IMR-90 (cell line): ENCODE data around the gene SIGLEC7. TPM values are rescaled to one million over a fixed set of nuclear protein-coding genes. Genes with fewer than 3 reads are reported as not detected.

Source experiments
- ATAC-seq: fragments of 200-7000 bp; cut with Tn5 transposase; 2 replicates; pipeline ENCODE4 v1.9.1; 2020; ENCODE audit warnings: low read depth, mild to moderate bottlenecking, moderate library complexity
- BruUV-seq: library from RNA; stranded (reverse); fragments of 400-500 nt; replicated peaks from 2 replicates; lab custom pipeline; 2021; lab: Mats Ljungman, UMichigan
- CTCF ChIA-PET: fragments of 300-600 bp; formaldehyde crosslinking; extraction: SDS; loops from one replicate; lab custom pipeline; 2021; ENCODE audit warnings: antibody characterized with exemption; lab: Yijun Ruan, JAX
- POLR2A ChIA-PET: fragments of 300-600 bp; sonication (Branson Sonifier 250); formaldehyde crosslinking; loops from one replicate; lab custom pipeline; 2022; ENCODE audit warnings: antibody characterized with exemption; ENCODE audit not compliant: unreplicated experiment; lab: Charles Lee
- DNase-seq: peaks from one replicate; pipeline ENCODE4 v3.0.0; 2013
- H2AFZ ChIP-seq: replicated peaks from 2 replicates; pipeline ENCODE3; 2013; ENCODE audit warnings: low read length, mild to moderate bottlenecking; ENCODE audit not compliant: poor library complexity
- H2AK5ac ChIP-seq: 2 replicates; pipeline ENCODE4 v1.6.1; 2013; ENCODE audit warnings: low read depth, low read length, inconsistent platforms
- H2AK9ac ChIP-seq: replicated peaks from 2 replicates; pipeline ENCODE3; 2013; ENCODE audit warnings: mild to moderate bottlenecking, low read depth, low read length, moderate library complexity; ENCODE audit not compliant: poor library complexity
- H2BK120ac ChIP-seq: 2 replicates; pipeline ENCODE4 v1.6.1; 2013; ENCODE audit warnings: low read depth, low read length, inconsistent platforms
- H2BK15ac ChIP-seq: 3 replicates; pipeline ENCODE4 v1.6.1; 2013; ENCODE audit warnings: low read depth, low read length, inconsistent platforms
- H2BK20ac ChIP-seq: 2 replicates; pipeline ENCODE4 v1.6.1; 2013; ENCODE audit warnings: low read depth, mild to moderate bottlenecking, inconsistent platforms, low read length, moderate library complexity
- H2BK5ac ChIP-seq: 2 replicates; pipeline ENCODE4 v1.6.1; 2013; ENCODE audit warnings: mild to moderate bottlenecking, low read depth, low read length, inconsistent platforms; ENCODE audit not compliant: poor library complexity, severe bottlenecking
- H3K14ac ChIP-seq: replicated peaks from 2 replicates; pipeline ENCODE4 v1.6.1; 2013; ENCODE audit warnings: low read depth, low read length, inconsistent platforms
- H3K18ac ChIP-seq: 2 replicates; pipeline ENCODE4 v1.6.1; 2013; ENCODE audit warnings: low read depth, low read length, control low read depth
- H3K23ac ChIP-seq: 2 replicates; pipeline ENCODE4 v1.6.1; 2013; ENCODE audit warnings: low read depth, low read length, inconsistent platforms
- H3K27ac ChIP-seq: 2 replicates; pipeline ENCODE4 v1.5.1; 2013; ENCODE audit warnings: mild to moderate bottlenecking, control low read depth, low read length; ENCODE audit not compliant: insufficient read depth
- H3K27me3 ChIP-seq: 2 replicates; pipeline ENCODE4 v1.6.1; 2013; ENCODE audit warnings: low read length; ENCODE audit not compliant: control insufficient read depth, insufficient read depth
- H3K36me3 ChIP-seq: 2 replicates; pipeline ENCODE4 v1.6.1; 2013; ENCODE audit warnings: low read length, mixed read lengths; ENCODE audit not compliant: control insufficient read depth, insufficient read depth
- H3K4ac ChIP-seq: 2 replicates; pipeline ENCODE4 v1.6.1; 2013; ENCODE audit warnings: low read depth, low read length, inconsistent platforms
- H3K4me1 ChIP-seq: 2 replicates; pipeline ENCODE4 v1.6.1; 2013; ENCODE audit warnings: low read length, mixed read lengths; ENCODE audit not compliant: control insufficient read depth, insufficient read depth
- H3K4me2 ChIP-seq: 2 replicates; pipeline ENCODE4 v1.6.1; 2013; ENCODE audit warnings: low read depth, mild to moderate bottlenecking, control low read depth, low read length, moderate library complexity
- H3K4me3 ChIP-seq: 2 replicates; pipeline ENCODE4 v1.5.1; 2013; ENCODE audit warnings: low read depth, mild to moderate bottlenecking, control low read depth, low read length, moderate library complexity; ENCODE audit not compliant: insufficient read depth
- H3K56ac ChIP-seq: 2 replicates; pipeline ENCODE4 v1.6.1; 2013; ENCODE audit warnings: low read length, inconsistent platforms; ENCODE audit not compliant: insufficient read depth; ENCODE audit errors: extremely low read depth
- H3K79me1 ChIP-seq, 2 experiments: 2 replicates each; pipeline ENCODE4 v1.6.1; 2013; ENCODE audit warnings: low read length in 2 of 2, inconsistent platforms in 1 of 2, low read depth in 1 of 2
- H3K9ac ChIP-seq: 2 replicates; pipeline ENCODE4 v1.6.1; 2013; ENCODE audit warnings: low read depth, low read length, control low read depth
- H3K9me1 ChIP-seq: 2 replicates; pipeline ENCODE4 v1.6.1; 2013; ENCODE audit warnings: low read length, inconsistent platforms; ENCODE audit not compliant: insufficient read depth
- H3K9me3 ChIP-seq: 2 replicates; pipeline ENCODE4 v1.6.1; 2013; ENCODE audit warnings: low read length; ENCODE audit not compliant: control insufficient read depth, insufficient read depth
- H4K20me1 ChIP-seq: 2 replicates; pipeline ENCODE4 v1.6.1; 2013; ENCODE audit warnings: low read length, inconsistent platforms; ENCODE audit not compliant: insufficient read depth
- H4K5ac ChIP-seq: 2 replicates; pipeline ENCODE4 v1.6.1; 2013; ENCODE audit warnings: mild to moderate bottlenecking, low read depth, low read length, control low read depth
- H4K8ac ChIP-seq, 2 experiments: 2 replicates each; pipeline ENCODE4 v1.6.1; 2013; ENCODE audit warnings: low read depth in 2 of 2, low read length in 2 of 2, control low read depth in 1 of 2, inconsistent platforms in 1 of 2
- H4K91ac ChIP-seq: 2 replicates; pipeline ENCODE4 v1.6.1; 2013; ENCODE audit warnings: low read depth, low read length, inconsistent platforms; ENCODE audit not compliant: insufficient read depth
- BHLHE40 ChIP-seq: fragments of 150-350 bp; IDR thresholded peaks from 2 replicates; pipeline ENCODE4 v1.6.1; 2016; ENCODE audit warnings: mild to moderate bottlenecking, low read depth, low read length
- CHD1 ChIP-seq: IDR thresholded peaks from 2 replicates; pipeline ENCODE4 v1.6.1; 2012; ENCODE audit warnings: low read depth, low read length, improper control_type of control experiment
- MXI1 ChIP-seq: IDR thresholded peaks from 2 replicates; pipeline ENCODE4 v1.6.1; 2012; ENCODE audit warnings: low read depth, mild to moderate bottlenecking, low read length, moderate library complexity, borderline replicate concordance
- NFE2L2 ChIP-seq: fragments of 150-350 bp; IDR thresholded peaks from 2 replicates; pipeline ENCODE4 v1.6.1; 2016; ENCODE audit warnings: low read depth, mild to moderate bottlenecking, low read length
- POLR2A ChIP-seq: IDR thresholded peaks from 2 replicates; pipeline ENCODE4 v1.6.1; 2012; ENCODE audit warnings: mild to moderate bottlenecking, low read depth, low read length
- RAD21 ChIP-seq: IDR thresholded peaks from 2 replicates; pipeline ENCODE4 v1.6.1; 2012; ENCODE audit warnings: low read length, improper control_type of control experiment
- RFX5 ChIP-seq: IDR thresholded peaks from 2 replicates; pipeline ENCODE4 v1.8.0; 2012; ENCODE audit warnings: low read depth, mild to moderate bottlenecking, low read length, moderate library complexity
- WGBS, 2 experiments: methylation state at CpG; one replicate each; pipeline versions ENCODE4 v1.1.5 to v1.1.7; 2013; ENCODE audit warnings: missing lambda C conversion rate in 2 of 2; ENCODE audit not compliant: insufficient read length in 1 of 2; ENCODE audit errors: extremely low coverage in 2 of 2; 5-methylcytosine and 5-hydroxymethylcytosine counted together
- dilution Hi-C: fragments of 300-500 bp; cut with HindIII; formaldehyde crosslinking; loops from one replicate; pipeline ENCODE4 v1.14.3; 2018; ENCODE audit warnings: low sequenced_read_pairs; ENCODE audit not compliant: unreplicated experiment
- in situ Hi-C: fragments of 300-500 bp; cut with MboI; formaldehyde crosslinking; loops from 3 replicates; pipeline ENCODE4 v1.14.3; 2019; ENCODE audit warnings: low sequenced_read_pairs, inconsistent platforms, mixed read lengths
- intact Hi-C: fragments of 100-400 bp; cut with micrococcal nuclease; formaldehyde crosslinking; loops from 2 replicates; pipeline ENCODE4 v1.10.0; 2022
- polyA plus RNA-seq, 3 experiments: library from polyadenylated mRNA; depleted of rRNA; stranded (reverse); fragments of >200 nt; gene quantifications; 2 replicates each; pipeline ENCODE4 v1.2.3, GENCODE V29; 2012; ENCODE audit warnings: low replicate concordance in 1 of 3
- total RNA-seq: library from RNA; depleted of rRNA; stranded (reverse); fragments of >200 nt; gene quantifications from 2 replicates; pipeline ENCODE4 v1.2.3, GENCODE V29; 2012
- TF ChIP-seq, protein P1 (sequence below): fragments of 150-350 bp; IDR thresholded peaks from 2 replicates; pipeline ENCODE4 v1.6.1; 2017; ENCODE audit warnings: mild to moderate bottlenecking, antibody characterized with exemption, low read length, low read depth
- TF ChIP-seq, protein P2 (sequence below): fragments of 150-350 bp; IDR thresholded peaks from 2 replicates; pipeline ENCODE4 v1.6.1; 2016; ENCODE audit warnings: low read depth, mild to moderate bottlenecking, low read length, moderate library complexity, borderline replicate concordance

Gene SIGLEC7
- total and polyA plus RNA-seq, 2 of the 4 experiments (the other 2 are of a cell fraction), result not detected

DNA sequence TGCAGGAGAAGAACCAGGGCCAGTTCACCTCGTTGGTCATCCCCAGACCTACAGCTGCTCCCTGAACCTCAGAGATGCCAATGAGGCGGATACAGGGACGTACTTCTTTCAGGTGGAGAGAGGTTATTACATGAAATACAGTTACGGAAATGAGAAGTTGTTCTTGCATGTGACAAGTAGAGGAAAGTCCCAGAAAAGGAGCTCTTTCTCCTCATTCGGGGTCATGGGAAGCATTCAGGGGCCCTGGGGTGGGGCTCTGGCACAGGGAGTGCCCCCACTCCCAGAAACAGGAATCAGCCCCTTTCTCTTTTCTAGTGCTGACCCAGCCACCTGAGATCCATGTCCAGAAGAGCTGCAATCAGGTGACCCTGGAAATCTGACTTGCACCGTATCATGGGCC is 21.9 kb upstream of the SIGLEC7 start:
- no peak overlapping the region for H3K4me2 ChIP-seq
- H3K4me1 ChIP-seq, result no peaks in the 10 kb centered on the region
- H2AK9ac ChIP-seq, result no peak overlapping the region
- no peak overlapping the region for H4K8ac ChIP-seq
- H3K36me3 ChIP-seq, result no peaks in the 10 kb centered on the region
- no peaks in the 10 kb centered on the region for H3K9me1 ChIP-seq
- intact Hi-C loops (no loop called here), in situ Hi-C loops (no loop called here), dilution Hi-C loops (no loop called here)
- DNase-seq, result no peak
- H3K23ac ChIP-seq, result no peak overlapping the region
- no peak overlapping the region for H4K91ac ChIP-seq
- H2AK5ac ChIP-seq, result no peak overlapping the region
- no TSS peak for BruUV-seq
- no peak overlapping the region for H3K18ac ChIP-seq
- H4K20me1 ChIP-seq, result no peaks in the 10 kb centered on the region
- no CpG with 5 or more reads among the region's 6 CpGs for WGBS, 2 experiments
- H3K56ac ChIP-seq, result no peak overlapping the region
- no peaks in the 10 kb centered on the region; the same call in 1 of the 2 replicates for H3K27me3 ChIP-seq
- H2BK5ac ChIP-seq, result no peak overlapping the region
- no peak overlapping the region for H2BK120ac ChIP-seq
- H4K5ac ChIP-seq, result no peak overlapping the region
- ChIA-PET CTCF (no interaction called here), POLR2A (no interaction called here)
- H3K4ac ChIP-seq, result no peak overlapping the region
- no peak for ATAC-seq
- no peak overlapping the region for H3K27ac ChIP-seq
- H2BK15ac ChIP-seq, result no peak overlapping the region
- no peak overlapping the region for H2AFZ ChIP-seq
- no peak overlapping the region for H3K4me3 ChIP-seq
- no peak overlapping the region for H2BK20ac ChIP-seq
- no peak overlapping the region for H3K14ac ChIP-seq
- no peaks in the 10 kb centered on the region for H3K79me1 ChIP-seq
- H3K9me3 ChIP-seq, result no peaks in the 10 kb centered on the region
- no peak overlapping the region for H3K9ac ChIP-seq
- TF ChIP-seq RAD21, result no peak
- no peak for TF ChIP-seq RFX5
- TF ChIP-seq, protein P1, sequence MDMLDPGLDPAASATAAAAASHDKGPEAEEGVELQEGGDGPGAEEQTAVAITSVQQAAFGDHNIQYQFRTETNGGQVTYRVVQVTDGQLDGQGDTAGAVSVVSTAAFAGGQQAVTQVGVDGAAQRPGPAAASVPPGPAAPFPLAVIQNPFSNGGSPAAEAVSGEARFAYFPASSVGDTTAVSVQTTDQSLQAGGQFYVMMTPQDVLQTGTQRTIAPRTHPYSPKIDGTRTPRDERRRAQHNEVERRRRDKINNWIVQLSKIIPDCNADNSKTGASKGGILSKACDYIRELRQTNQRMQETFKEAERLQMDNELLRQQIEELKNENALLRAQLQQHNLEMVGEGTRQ, result no peak
- TF ChIP-seq MXI1, result no peak
- no peak for TF ChIP-seq POLR2A
- TF ChIP-seq, protein P2, sequence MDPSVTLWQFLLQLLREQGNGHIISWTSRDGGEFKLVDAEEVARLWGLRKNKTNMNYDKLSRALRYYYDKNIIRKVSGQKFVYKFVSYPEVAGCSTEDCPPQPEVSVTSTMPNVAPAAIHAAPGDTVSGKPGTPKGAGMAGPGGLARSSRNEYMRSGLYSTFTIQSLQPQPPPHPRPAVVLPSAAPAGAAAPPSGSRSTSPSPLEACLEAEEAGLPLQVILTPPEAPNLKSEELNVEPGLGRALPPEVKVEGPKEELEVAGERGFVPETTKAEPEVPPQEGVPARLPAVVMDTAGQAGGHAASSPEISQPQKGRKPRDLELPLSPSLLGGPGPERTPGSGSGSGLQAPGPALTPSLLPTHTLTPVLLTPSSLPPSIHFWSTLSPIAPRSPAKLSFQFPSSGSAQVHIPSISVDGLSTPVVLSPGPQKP, result no peak
- TF ChIP-seq CHD1, result no peak
- TF ChIP-seq BHLHE40, result no peak
- TF ChIP-seq NFE2L2, result no peak
